Stimulated activated memory B cell treated with anti-CD40 and anti-IgM and Interleukin-4, amounts not matched to agents 10 μg/mL and 1 μg/mL and 100 μg/mL, for 72 hours (primary cell): Measurements from ENCODE around the gene HOXA10.
A peak's percentile ranks its signal among the peaks of the same experiment; 100 is the strongest.

ENCODE experiments used
- ATAC-seq: fragments of 150-1000 bp; cut with Tn5 transposase; 2 replicates; pipeline ENCODE4 v1.10.0; 2021
- H3K27ac Mint-ChIP-seq: one replicate; pipeline ENCODE4 v1.8.0; 2022; ENCODE audit warnings: mild to moderate bottlenecking, mixed read lengths
- H3K27me3 Mint-ChIP-seq: one replicate; pipeline ENCODE4 v1.8.0; 2022; ENCODE audit warnings: mixed read lengths
- H3K36me3 Mint-ChIP-seq: one replicate; pipeline ENCODE4 v1.8.0; 2022; ENCODE audit warnings: mixed read lengths
- H3K4me1 Mint-ChIP-seq: one replicate; pipeline ENCODE4 v1.8.0; 2022; ENCODE audit warnings: mixed read lengths
- H3K4me3 Mint-ChIP-seq: one replicate; pipeline ENCODE4 v1.8.0; 2022; ENCODE audit warnings: mild to moderate bottlenecking, moderate library complexity, mixed read lengths
- H3K9me3 Mint-ChIP-seq: one replicate; pipeline ENCODE4 v1.8.0; 2022; ENCODE audit warnings: mixed read lengths

HOXA10 gene

GRCh38 chr7:27143950-27144780, 30.0 kb downstream of the HOXA10 start:
- Mint-ChIP-seq H3K4me3 (no peak overlapping the region), H3K4me1 (peaks cover 16% of the 10 kb centered on the region), H3K9me3 (no peaks in the 10 kb centered on the region), H3K27me3 (peaks cover 76% of the 10 kb centered on the region), H3K36me3 (no peaks in the 10 kb centered on the region), H3K27ac (no peak overlapping the region)
- no peak for ATAC-seq

- ATAC-seq: no peak
- H3K27me3 Mint-ChIP-seq: peaks cover 74% of the 10 kb centered on the region
- H3K9me3 Mint-ChIP-seq: no peaks in the 10 kb centered on the region
- no peak within 1 kb of the TSS for H3K27ac Mint-ChIP-seq
- no peaks in the 10 kb centered on the region for H3K36me3 Mint-ChIP-seq
- peaks cover 13% of the 10 kb centered on the region for H3K4me1 Mint-ChIP-seq
- H3K4me3 Mint-ChIP-seq: peak within 1 kb of the TSS; percentile 58
These were observed 30.8 kb downstream of the HOXA10 start, which contains the start of gene HOXA5 for GRCh38 chr7:27143023-27143949. Gene HOXA5, minus strand, starts transcription at chr7:27143681. Its CDS starts 74 bp downstream, at chr7:27143607.

DNA sequence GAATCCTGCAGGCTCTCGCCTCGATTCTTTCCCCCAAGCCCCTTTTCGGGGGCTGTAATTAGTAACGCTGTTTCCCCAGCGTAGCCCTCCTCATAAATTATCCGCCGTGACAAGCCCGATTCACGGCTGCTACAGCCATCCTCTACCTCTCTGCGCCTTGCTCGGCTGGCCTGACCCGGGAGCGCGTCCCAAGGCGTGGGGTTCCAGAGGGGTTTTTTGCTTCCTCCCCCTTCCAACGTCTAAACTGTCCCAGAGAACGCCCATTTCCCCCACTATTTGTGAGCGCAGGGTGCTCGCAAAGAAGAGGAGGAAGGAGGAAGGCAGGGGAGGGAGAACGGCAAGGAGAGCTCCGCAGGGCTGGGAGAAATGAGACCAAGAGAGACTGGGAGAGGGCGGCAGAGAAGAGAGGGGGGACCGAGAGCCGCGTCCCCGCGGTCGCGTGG, 31.5 kb downstream of the HOXA10 start:
- Mint-ChIP-seq H3K36me3 (no peaks in the 10 kb centered on the region), H3K4me3 (peak overlapping the region; percentile 58), H3K27me3 (peaks cover 74% of the 10 kb centered on the region), H3K9me3 (no peaks in the 10 kb centered on the region), H3K27ac (no peak overlapping the region), H3K4me1 (peaks cover 8% of the 10 kb centered on the region)
- no peak for ATAC-seq

DNA sequence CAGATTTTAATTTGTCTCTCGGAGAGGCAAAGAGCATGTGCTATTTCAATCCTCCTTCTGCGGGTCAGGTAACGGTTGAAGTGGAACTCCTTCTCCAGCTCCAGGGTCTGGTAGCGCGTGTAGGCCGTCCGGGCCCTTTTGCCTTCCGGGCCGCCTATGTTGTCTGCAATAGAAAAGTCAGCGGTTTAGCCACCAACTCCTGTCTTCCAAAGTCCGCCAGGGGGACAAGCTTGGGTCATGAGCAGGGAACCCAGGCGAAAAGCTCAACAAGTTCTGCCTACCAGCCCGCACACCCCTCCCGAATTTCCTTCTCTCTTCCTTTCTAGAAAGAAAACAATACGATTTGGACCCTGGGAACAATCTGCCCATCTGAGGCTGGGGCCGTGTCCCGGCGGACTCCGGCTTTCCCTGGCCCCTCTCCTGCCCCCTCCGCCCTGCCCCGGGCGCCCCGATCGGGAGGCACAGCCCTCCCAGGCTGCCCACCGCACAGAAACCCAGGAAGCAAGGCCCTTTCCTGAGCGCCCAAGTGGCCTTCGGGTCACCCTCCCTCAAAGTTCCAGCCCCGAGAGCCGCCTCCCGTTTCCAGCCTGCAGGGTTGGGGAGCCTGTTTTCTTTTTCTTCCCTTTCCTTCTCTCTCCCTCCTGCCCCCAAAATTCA, 32.1 kb downstream of the HOXA10 start:
- H3K4me1 Mint-ChIP-seq: peaks cover 4% of the 10 kb centered on the region
- H3K27ac Mint-ChIP-seq: no peak overlapping the region
- H3K27me3 Mint-ChIP-seq: peaks cover 74% of the 10 kb centered on the region
- H3K4me3 Mint-ChIP-seq: peak overlapping the region; percentile 58
- H3K9me3 Mint-ChIP-seq: no peaks in the 10 kb centered on the region
- ATAC-seq: no peak
- no peaks in the 10 kb centered on the region for H3K36me3 Mint-ChIP-seq

- peaks cover 72% of the 10 kb centered on the region for H3K27me3 Mint-ChIP-seq
- no peaks in the 10 kb centered on the region for H3K9me3 Mint-ChIP-seq
- H3K4me3 Mint-ChIP-seq: no peak overlapping the region
- H3K4me1 Mint-ChIP-seq: peaks cover 4% of the 10 kb centered on the region
- no peak overlapping the region for H3K27ac Mint-ChIP-seq
- no peaks in the 10 kb centered on the region for H3K36me3 Mint-ChIP-seq
- no peak for ATAC-seq
These were observed 32.8 kb downstream of the HOXA10 start for GRCh38 chr7:27141137-27141922.

DNA sequence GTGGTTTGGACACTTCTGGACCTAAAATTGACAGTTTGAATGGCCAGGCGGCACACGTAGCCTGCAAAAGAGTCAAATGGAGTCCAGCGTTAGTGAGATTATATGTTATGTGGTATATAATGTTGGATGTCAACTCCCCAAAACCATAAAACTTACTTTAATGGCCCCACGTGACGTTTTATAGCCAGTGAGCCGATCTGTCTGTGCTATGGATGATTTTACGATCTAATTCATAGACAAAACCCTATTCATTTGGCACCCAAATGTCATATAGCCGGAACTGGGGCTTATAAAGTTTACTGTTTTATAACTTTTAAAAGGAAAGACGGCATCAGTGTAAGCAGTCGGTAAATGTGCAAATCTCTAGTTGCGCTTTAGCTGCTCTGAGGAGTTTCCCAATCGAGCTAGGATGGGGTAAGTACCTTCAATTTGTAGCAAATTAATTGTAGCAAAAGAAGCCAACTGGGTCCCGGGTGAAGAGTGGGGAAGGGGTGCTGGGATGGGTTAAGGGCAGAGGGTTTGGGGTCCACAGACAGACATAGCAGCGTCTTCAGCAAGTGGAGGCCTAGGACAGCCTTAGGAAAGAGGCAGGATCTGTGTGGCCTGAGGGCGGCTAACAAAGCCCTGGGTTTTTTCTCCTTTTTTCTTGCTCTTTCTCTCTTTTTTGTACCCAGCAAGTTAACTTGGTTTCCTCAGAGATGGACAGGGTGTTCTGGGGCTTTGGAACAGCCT, 33.8 kb downstream of the HOXA10 start:
- Mint-ChIP-seq H3K4me3 (no peak overlapping the region), H3K27me3 (peaks cover 69% of the 10 kb centered on the region), H3K27ac (no peak overlapping the region), H3K9me3 (no peaks in the 10 kb centered on the region), H3K36me3 (no peaks in the 10 kb centered on the region), H3K4me1 (peaks cover 4% of the 10 kb centered on the region)
- no peak for ATAC-seq

DNA sequence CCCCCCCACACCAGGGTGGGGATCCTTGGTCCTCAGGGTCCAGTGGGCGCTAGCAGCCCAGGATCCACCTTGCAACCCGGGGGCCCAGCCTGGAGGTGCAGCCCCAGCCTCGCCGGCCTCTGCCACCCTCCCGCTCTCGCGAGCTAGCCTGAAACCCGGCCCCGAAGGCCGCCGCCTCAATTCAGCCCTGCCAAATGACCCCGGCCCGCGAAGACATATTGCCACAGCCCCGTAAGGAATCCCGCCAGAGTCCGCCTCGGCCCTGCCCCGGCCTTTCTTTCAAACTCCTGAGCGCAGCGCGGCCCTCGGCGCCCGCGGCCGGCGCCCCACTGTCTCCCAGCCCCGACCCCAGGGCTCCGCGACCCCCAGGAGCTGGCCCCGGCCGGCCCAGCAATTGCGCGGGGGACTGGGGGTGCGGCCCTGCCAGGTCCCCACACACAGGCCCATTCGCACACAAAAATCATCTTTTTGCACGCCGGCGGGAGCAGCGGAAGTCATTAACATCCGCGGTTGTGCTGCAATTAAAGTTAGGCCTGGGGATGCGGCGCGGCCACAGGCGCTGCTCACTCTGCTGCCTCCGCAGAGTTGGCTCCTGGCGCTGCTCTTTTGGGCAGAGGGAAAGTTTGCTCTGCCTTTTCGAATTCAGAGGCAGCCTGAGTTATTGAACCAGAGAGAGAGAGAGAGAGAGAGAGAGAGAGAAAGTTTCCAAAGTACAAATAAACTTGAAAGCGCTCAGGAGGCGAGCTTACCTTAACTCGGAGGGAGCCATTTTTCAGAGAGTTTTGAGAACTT, 34.6 kb downstream of the HOXA10 start:
- Mint-ChIP-seq H3K4me3 (no peak overlapping the region), H3K4me1 (peaks cover 4% of the 10 kb centered on the region), H3K27me3 (peaks cover 69% of the 10 kb centered on the region), H3K9me3 (no peaks in the 10 kb centered on the region), H3K36me3 (no peaks in the 10 kb centered on the region), H3K27ac (no peak overlapping the region)
- ATAC-seq: peak; percentile 40

- Mint-ChIP-seq H3K27ac (no peak overlapping the region), H3K27me3 (peaks cover 75% of the 10 kb centered on the region), H3K4me3 (no peak overlapping the region), H3K4me1 (peaks cover 4% of the 10 kb centered on the region), H3K36me3 (no peaks in the 10 kb centered on the region), H3K9me3 (no peaks in the 10 kb centered on the region)
- no peak for ATAC-seq
These were observed 35.2 kb downstream of the HOXA10 start for GRCh38 chr7:27138985-27139333.

DNA sequence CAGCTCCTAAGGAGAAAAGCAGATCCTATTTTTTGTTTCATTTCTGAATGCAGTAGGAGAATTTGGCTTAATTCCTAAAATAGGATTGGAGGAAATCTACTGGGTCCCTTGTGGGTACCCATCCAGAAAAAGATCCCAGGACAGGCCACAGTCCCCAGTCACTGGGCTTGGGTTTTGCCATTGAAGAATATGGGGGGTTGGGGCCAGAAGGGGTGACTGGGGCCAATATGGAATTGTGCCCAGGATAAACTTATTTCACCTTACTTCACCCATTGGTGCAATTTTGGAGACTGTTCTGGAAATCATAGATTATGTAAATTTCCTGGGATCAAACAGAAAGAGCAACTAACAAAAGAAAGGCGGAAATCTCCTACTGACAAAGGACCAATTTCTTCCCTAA, 35.6 kb downstream of the HOXA10 start:
- Mint-ChIP-seq H3K4me3 (no peak overlapping the region), H3K4me1 (peaks cover 4% of the 10 kb centered on the region), H3K27ac (no peak overlapping the region), H3K36me3 (no peaks in the 10 kb centered on the region), H3K27me3 (peaks cover 80% of the 10 kb centered on the region), H3K9me3 (no peaks in the 10 kb centered on the region)
- no peak for ATAC-seq

DNA sequence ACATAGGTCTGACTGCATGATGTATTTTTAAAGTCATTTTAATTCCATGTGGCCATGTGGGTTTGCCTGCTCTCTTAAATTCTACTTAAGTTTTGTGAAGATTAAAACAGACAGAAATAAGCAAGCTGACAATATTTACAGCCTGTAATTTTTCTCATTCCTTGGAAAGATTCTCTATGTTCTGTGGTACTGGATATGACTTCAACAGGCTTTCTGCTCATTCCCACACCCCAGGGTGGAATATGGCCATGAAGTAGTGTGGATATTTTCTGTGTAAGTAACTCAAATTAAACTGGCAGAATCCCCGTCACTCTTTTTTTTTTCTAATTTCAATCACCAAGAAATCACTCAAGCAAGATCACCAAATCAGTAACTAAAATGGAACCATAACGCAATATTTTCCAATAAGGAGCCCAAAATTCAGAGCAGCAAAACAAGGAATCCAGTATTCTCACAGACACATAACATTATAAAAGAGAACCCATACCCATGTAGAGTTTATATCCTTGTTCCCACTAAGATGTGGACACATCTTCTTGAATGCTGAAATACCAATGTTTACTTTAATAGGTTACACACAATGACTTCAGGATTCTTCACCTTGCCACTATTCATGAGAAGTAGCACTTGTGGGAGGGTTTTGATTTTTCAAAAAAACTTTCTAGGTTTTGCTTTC, 36.3 kb downstream of the HOXA10 start:
- Mint-ChIP-seq H3K4me3 (no peak overlapping the region), H3K4me1 (peaks cover 4% of the 10 kb centered on the region), H3K9me3 (no peaks in the 10 kb centered on the region), H3K36me3 (no peaks in the 10 kb centered on the region), H3K27me3 (peaks cover 81% of the 10 kb centered on the region), H3K27ac (no peak overlapping the region)
- no peak for ATAC-seq

DNA sequence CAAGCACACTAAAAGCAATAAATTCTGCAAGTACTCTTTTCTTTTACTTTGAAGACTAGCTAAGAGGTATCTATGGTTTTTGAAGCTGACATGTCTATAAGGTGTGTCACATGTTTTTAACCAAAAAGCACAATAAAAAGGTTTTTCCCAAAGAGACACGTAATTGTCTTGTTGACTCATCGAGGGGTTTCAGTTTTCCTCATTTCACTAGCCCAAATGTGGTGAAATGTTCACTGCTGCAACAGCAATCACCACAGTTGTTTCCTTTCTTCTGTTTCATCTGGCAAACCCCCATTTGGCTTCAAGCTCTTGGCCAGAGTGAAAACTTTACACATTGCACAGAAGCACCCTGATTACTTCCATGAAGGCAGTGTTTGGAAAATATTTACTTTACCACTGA, 39.7 kb downstream of the HOXA10 start:
- H3K4me3 Mint-ChIP-seq: no peak overlapping the region

GRCh38 chr7:27133409-27134231, 40.5 kb downstream of the HOXA10 start:
- no peak overlapping the region for H3K27ac Mint-ChIP-seq
- H3K4me3 Mint-ChIP-seq: no peak overlapping the region
- peaks cover 73% of the 10 kb centered on the region for H3K27me3 Mint-ChIP-seq
- peaks cover 3% of the 10 kb centered on the region for H3K9me3 Mint-ChIP-seq
- no peaks in the 10 kb centered on the region for H3K4me1 Mint-ChIP-seq
- ATAC-seq: no peak
- no peaks in the 10 kb centered on the region for H3K36me3 Mint-ChIP-seq

More for the DNA sequence above, 39.7 kb downstream of the HOXA10 start:
- H3K4me1 Mint-ChIP-seq: no peaks in the 10 kb centered on the region
- H3K27me3 Mint-ChIP-seq: peaks cover 69% of the 10 kb centered on the region
- H3K36me3 Mint-ChIP-seq: no peaks in the 10 kb centered on the region
- no peak for ATAC-seq
- no peak overlapping the region for H3K27ac Mint-ChIP-seq
- H3K9me3 Mint-ChIP-seq: no peaks in the 10 kb centered on the region
